ENCODE measurements around the gene FSIP2. TPM values are rescaled to one million over a fixed set of nuclear protein-coding genes. Genes with fewer than 3 reads are reported as not detected.

The FSIP2 gene
- total RNA-seq, 4 donors from 2014 or later, result 1.5 to 4.2 (median 2.3) TPM

- Histone ChIP-seq H3K36me3 (no peaks in the 10 kb centered on the region), H3K27ac (no peak overlapping the region), H3K4me1 (no peaks in the 10 kb centered on the region), H3K27me3 (no peaks in the 10 kb centered on the region), H3K9me3 (no peaks in the 10 kb centered on the region), H3K4me3 (replicated peaks in 1 of 3) (no peak overlapping the region)
- intact Hi-C loops (cut with DNase I), result no loop called here
- no peak for DNase-seq
- TF ChIP-seq POLR2A (IDR thresholded peaks at IDR 0.05) (no peak), CTCF (IDR thresholded peaks at IDR 0.05) (no peak)
- WGBS, 2 donors, result 80 to 84% methylated on average over 4 of the region's 4 CpGs
Observed at GRCh38 chr2:185782223-185782769, 43.7 kb downstream of the FSIP2 start.

- Histone ChIP-seq H3K36me3 (no peaks in the 10 kb centered on the region), H3K27ac (no peak overlapping the region)
Observed at GRCh38 chr2:185785156-185785555, 46.6 kb downstream of the FSIP2 start.

GRCh38 chr2:185785851-185786473 lies 47.4 kb downstream of the FSIP2 start:
- H3K27ac ChIP-seq, result no peak overlapping the region
- no peaks in the 10 kb centered on the region for H3K27me3 ChIP-seq
- H3K9me3 ChIP-seq, result no peaks in the 10 kb centered on the region
- 86 to 92% methylated on average over 2 of the region's 2 CpGs for WGBS, 2 donors
- TF ChIP-seq CTCF (IDR thresholded peaks at IDR 0.05) (no peak), POLR2A (IDR thresholded peaks at IDR 0.05) (no peak)
- no peaks in the 10 kb centered on the region for H3K4me1 ChIP-seq
- no peak overlapping the region for H3K4me3 ChIP-seq (replicated peaks in 1 of 3)
- DNase-seq, result no peak
- intact Hi-C loops (cut with DNase I), result no loop called here
- H3K36me3 ChIP-seq, result no peaks in the 10 kb centered on the region

More at GRCh38 chr2:185785156-185785555, 46.6 kb downstream of the FSIP2 start:
- intact Hi-C loops (cut with DNase I), result no loop called here
- TF ChIP-seq POLR2A (IDR thresholded peaks at IDR 0.05) (no peak), CTCF (IDR thresholded peaks at IDR 0.05) (no peak)
- Histone ChIP-seq H3K4me3 (replicated peaks in 1 of 3) (no peak overlapping the region), H3K9me3 (no peaks in the 10 kb centered on the region), H3K27me3 (no peaks in the 10 kb centered on the region), H3K4me1 (no peaks in the 10 kb centered on the region)
- no peak for DNase-seq

- Histone ChIP-seq H3K27me3 (no peaks in the 10 kb centered on the region), H3K4me1 (no peaks in the 10 kb centered on the region), H3K4me3 (replicated peaks in 1 of 3) (no peak overlapping the region), H3K9me3 (no peaks in the 10 kb centered on the region), H3K27ac (no peak overlapping the region), H3K36me3 (no peaks in the 10 kb centered on the region)
- TF ChIP-seq POLR2A (IDR thresholded peaks at IDR 0.05), result no peak
- TF ChIP-seq CTCF (IDR thresholded peaks at IDR 0.05), result no peak
- no peak for DNase-seq
- WGBS, 2 donors, result 92 to 98% methylated on average over 2 of the region's 2 CpGs
- intact Hi-C loops (cut with DNase I), result no loop called here
Observed at GRCh38 chr2:185787227-185788145, 48.9 kb downstream of the FSIP2 start.

GRCh38 chr2:185790361-185790760 lies 51.8 kb downstream of the FSIP2 start:
- DNase-seq, result no peak
- no peaks in the 10 kb centered on the region for H3K9me3 ChIP-seq
- intact Hi-C loops (cut with DNase I), result no loop called here
- no peaks in the 10 kb centered on the region for H3K27me3 ChIP-seq
- TF ChIP-seq POLR2A (IDR thresholded peaks at IDR 0.05) (no peak), CTCF (IDR thresholded peaks at IDR 0.05) (no peak)
- no peaks in the 10 kb centered on the region for H3K4me1 ChIP-seq
- H3K36me3 ChIP-seq, result no peaks in the 10 kb centered on the region
- H3K4me3 ChIP-seq (replicated peaks in 1 of 3), result no peak overlapping the region
- no peak overlapping the region for H3K27ac ChIP-seq
- 83 to 92% methylated on average over 2 of the region's 2 CpGs for WGBS, 2 donors
